ENCODE results near the gene TMEM207. TPM values are rescaled to one million over a fixed set of nuclear protein-coding genes. Genes with fewer than 3 reads are reported as not detected.

Gene TMEM207
- total and polyA plus RNA-seq, 2 of the 8 experiments (the other 6 are each of a cell fraction or from before 2014, with no cell fraction given): not detected

GRCh38 chr3:190455828-190456227, 6.1 kb upstream of the TMEM207 start:
- no peaks in the 10 kb centered on the region for H3K79me2 ChIP-seq (ENCODE audit: control insufficient read depth in 1 of 2, insufficient read depth in 2 of 2, low read length in 2 of 2)

More at GRCh38 chr3:190455828-190456227, 6.1 kb upstream of the TMEM207 start:
- Histone ChIP-seq H3K9ac (replicated peaks in 1 of 4; ENCODE audit: extremely low read depth in 1 of 4, low read depth in 3 of 4, low read length in 3 of 4) (no peak overlapping the region), H3K56ac (replicated peaks; ENCODE audit: insufficient read length, low read depth, low read length) (no peak overlapping the region), H2AK5ac (ENCODE audit: low read depth, low read length) (no peak overlapping the region), H2BK120ac (replicated peaks; ENCODE audit: low read depth, low read length) (no peak overlapping the region), H3K27me3 (replicated peaks in 1 of 4; ENCODE audit: control insufficient read depth in 3 of 4, extremely low read depth in 1 of 4, insufficient read depth in 3 of 4, low read length in 3 of 4) (no peaks in the 10 kb centered on the region), H3K4me1 (replicated peaks in 1 of 4; ENCODE audit: control insufficient read depth in 3 of 4, insufficient read depth in 4 of 4, low read length in 3 of 4) (no peaks in the 10 kb centered on the region), H4K8ac (ENCODE audit: extremely low read depth, insufficient read depth, low read length) (no peak overlapping the region), H3K23me2 (ENCODE audit: low read depth, low read length) (no peaks in the 10 kb centered on the region), H4K5ac (ENCODE audit: insufficient read length, low read depth, low read length) (no peak overlapping the region), H2AFZ (ENCODE audit: low read length) (no peak overlapping the region), H3K79me1 (ENCODE audit: low read depth, low read length) (no peaks in the 10 kb centered on the region), H2BK5ac (ENCODE audit: low read depth, low read length) (no peak overlapping the region), H3K4me3 (ENCODE audit: extremely low read depth in 1 of 4, insufficient read depth in 2 of 4, low read depth in 3 of 4, low read length in 4 of 4) (no peak overlapping the region), H4K20me1 (replicated peaks in 1 of 2; ENCODE audit: control insufficient read depth in 1 of 2, insufficient read depth in 2 of 2, low read length in 2 of 2) (no peaks in the 10 kb centered on the region), H3K27ac (ENCODE audit: low read depth, low read length) (no peak overlapping the region), H3K23ac (ENCODE audit: insufficient read length) (no peak overlapping the region), H3K4me2 (ENCODE audit: insufficient read depth in 1 of 2, low read depth in 2 of 2, low read length in 2 of 2) (no peak overlapping the region), H3K14ac (ENCODE audit: insufficient read length) (no peak overlapping the region), H3K18ac (ENCODE audit: extremely low read depth, low read length) (no peak overlapping the region), H2BK20ac (ENCODE audit: low read length) (no peak overlapping the region), H3K4ac (replicated peaks; ENCODE audit: insufficient read length, low read depth, low read length) (no peak overlapping the region), H3K9me3 (ENCODE audit: insufficient read depth in 2 of 2, low read depth in 1 of 2, low read length in 1 of 2) (no peaks in the 10 kb centered on the region), H2BK15ac (ENCODE audit: low read length) (no peak overlapping the region), H3K36me3 (ENCODE audit: control insufficient read depth in 2 of 4, insufficient read depth in 4 of 4, low read length in 3 of 4) (no peaks in the 10 kb centered on the region), H2BK12ac (ENCODE audit: low read depth, low read length) (no peak overlapping the region), H4K91ac (replicated peaks; ENCODE audit: insufficient read length, low read length) (no peak overlapping the region)
- DNase-seq (ENCODE audit: low read depth in 1 of 2, low spot score in 2 of 2) (no peak), FAIRE-seq (no peak)
- POLR2A ChIA-PET (ENCODE audit: partially characterized antibody): no interaction called here
- 87% methylated on average over 2 of the region's 2 CpGs; no CpG with 5 or more reads in 1 of the 2 experiments for WGBS, 2 experiments (ENCODE audit: extremely low coverage in 1 of 2, insufficient coverage in 1 of 2, insufficient read length in 1 of 2, insufficient replicate concordance in 2 of 2, low coverage in 1 of 2, low lambda C conversion rate in 2 of 2, missing lambda C conversion rate in 1 of 2)
- CTCF ChIA-PET (ENCODE audit: partially characterized antibody): interaction anchor here (0.6 kb wide), 1 partner anchor 41 kb away, joined by 3 read pairs; no protein-coding TSS in a partner anchor
- no peak for TF ChIP-seq JUN (IDR thresholded peaks at IDR 0.05; ENCODE audit: low read depth, low read length)
- TF ChIP-seq CEBPB (IDR thresholded peaks at IDR 0.05; ENCODE audit: low read depth, low read length): no peak
- TF ChIP-seq EZH2 (IDR thresholded peaks at IDR 0.05; ENCODE audit: low read depth, low read length, severe bottlenecking): no peak
- TF ChIP-seq KDM4A (IDR thresholded peaks at IDR 0.05; ENCODE audit: low read depth, low read length, severe bottlenecking): no peak
- TF ChIP-seq FOSL1 (IDR thresholded peaks at IDR 0.05; ENCODE audit: insufficient read depth, low read depth, low read length): no peak
- no peak for TF ChIP-seq ZNF274 (IDR thresholded peaks at IDR 0.05; ENCODE audit: borderline replicate concordance, extremely low read depth, low read length)
- no peak for TF ChIP-seq JUND (IDR thresholded peaks at IDR 0.05; ENCODE audit: low read length)
- no peak for TF ChIP-seq GTF2F1 (IDR thresholded peaks at IDR 0.05; ENCODE audit: borderline replicate concordance, low read depth, low read length)
- TF ChIP-seq CBX8 (IDR thresholded peaks at IDR 0.05; ENCODE audit: borderline replicate concordance, low read depth, low read length): no peak
- no peak for TF ChIP-seq PHF8 (conservative IDR thresholded peaks at IDR 0.05; ENCODE audit: low read depth, low read length)
- TF ChIP-seq RAD21 (IDR thresholded peaks at IDR 0.05 in 1 of 2, conservative IDR thresholded peaks at IDR 0.05 in 1 of 2; ENCODE audit: low read depth in 2 of 2, low read length in 2 of 2): no peak

Measured in H1 (cell line).